CD4-positive, alpha-beta T cell treated with Interleukin-1 beta for 1 hour (primary cell): ENCODE measurements around the gene CMSS1.

Source experiments
- DNase-seq, 2 donors: peaks; one replicate each; pipeline ENCODE4 v3.0.0-alpha.2; 2020 to 2022

CMSS1 gene

DNA sequence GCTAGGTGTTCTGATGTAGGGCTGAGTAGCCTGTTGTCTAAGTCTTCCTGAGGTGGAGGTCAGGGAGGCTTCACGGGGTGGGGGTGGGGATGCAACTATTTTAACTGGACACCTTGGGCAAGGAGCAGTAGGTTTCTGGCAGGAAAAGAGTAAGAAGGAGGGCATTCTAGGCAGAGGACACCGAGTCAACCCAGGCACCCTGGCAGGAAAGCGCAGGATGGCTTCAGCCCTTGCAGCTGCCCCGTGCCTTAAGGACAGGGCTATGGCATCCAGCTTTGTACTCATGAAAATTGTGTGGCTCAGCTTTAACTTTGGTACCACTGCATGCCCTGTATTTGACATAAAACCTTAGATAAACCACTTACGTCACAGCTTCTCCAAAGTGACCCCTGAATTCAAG lies 303.0 kb downstream of the CMSS1 start:
- DNase-seq, result no peak

DNA sequence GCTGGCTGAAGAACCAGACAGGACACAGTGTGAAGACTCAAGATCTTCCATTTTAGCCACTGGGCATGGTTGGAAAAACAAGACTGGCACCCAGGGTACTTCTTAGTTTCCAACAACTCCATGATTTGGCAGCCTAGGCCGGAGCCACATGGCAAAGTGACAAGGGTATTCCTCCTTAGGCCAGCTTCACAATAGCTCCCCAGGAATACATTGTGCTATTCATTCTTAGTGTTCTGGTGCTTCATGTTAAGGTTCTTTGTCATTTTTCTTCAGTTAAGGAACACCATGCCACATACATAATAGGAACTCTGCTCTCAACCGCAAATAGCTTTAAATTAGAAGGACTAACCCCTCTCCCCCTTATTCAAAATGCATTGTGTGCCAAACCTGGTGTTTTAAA lies 304.7 kb downstream of the CMSS1 start:
- DNase-seq, result no peak

GRCh38 chr3:100123112-100123511 lies 305.4 kb downstream of the CMSS1 start:
- no peak for DNase-seq

DNA sequence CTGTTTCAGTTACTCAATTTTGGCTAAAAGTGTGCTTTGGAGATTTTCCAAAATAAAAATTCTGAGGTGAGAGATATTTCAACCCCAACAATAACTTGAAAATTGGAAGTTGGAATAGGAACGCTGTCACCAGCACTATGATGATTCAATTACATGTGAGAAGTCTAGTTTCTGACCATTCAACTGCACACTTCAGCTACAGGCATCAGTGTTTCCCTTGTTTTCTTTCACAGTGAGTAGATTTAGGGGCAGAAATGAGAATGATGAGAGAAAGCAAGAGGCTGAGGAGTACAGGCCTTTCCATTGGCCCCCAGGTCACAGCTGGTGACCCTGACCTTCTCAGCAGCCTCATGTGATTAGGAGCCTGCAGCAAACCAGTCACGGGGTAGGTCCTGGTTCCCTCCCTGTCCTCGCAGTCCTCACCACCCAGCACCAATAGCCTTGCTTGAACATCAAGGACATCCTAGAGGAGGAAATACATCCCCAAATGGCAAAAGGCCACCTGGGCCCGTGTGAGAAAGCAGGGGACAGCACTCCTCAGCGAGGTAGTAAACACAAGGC lies 306.6 kb downstream of the CMSS1 start:
- no peak for DNase-seq

GRCh38 chr3:100125161-100125938 lies 307.7 kb downstream of the CMSS1 start:
- DNase-seq, result no peak

DNA sequence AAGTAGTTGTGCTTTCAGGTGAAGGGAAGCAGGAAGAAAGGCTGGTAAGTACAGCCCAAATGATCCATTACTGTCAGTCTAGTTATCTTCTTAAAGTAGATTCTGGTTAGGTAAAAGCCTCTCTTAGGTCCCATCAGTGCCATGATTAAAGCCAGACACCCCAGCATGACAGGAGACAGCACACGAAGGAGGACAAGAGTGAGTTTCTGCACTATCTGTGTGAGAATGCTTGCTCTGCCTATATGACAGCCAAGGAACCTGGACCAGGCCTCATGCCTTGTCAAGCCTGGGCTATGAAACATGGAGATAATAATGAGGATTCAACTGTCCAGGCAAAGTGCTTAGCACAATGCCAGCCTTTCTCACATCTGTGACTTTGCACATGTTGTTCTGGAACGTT lies 310.1 kb downstream of the CMSS1 start:
- DNase-seq, result no peak

GRCh38 chr3:100128565-100128964 lies 310.9 kb downstream of the CMSS1 start:
- no peak for DNase-seq

DNA sequence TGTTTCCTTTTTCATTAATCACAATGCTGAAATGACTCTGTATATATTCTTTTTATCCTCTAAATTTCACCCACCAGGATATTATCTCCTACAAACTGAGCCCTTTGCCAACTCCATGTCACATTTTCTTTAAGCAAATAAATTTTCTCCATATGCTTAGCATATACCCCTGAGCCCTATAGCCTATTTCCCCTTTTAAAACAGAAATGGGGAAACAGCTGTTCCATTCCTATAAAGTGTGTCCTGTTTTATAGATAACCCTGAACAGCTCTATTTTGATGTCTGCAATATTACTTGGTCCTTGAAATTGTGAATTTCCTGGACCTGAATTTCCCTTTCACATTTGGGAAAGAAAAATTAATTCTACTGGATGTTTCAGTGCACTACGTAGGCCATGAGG lies 312.3 kb downstream of the CMSS1 start:
- no peak for DNase-seq

GRCh38 chr3:100131241-100131640 lies 313.6 kb downstream of the CMSS1 start:
- no peak for DNase-seq

DNA sequence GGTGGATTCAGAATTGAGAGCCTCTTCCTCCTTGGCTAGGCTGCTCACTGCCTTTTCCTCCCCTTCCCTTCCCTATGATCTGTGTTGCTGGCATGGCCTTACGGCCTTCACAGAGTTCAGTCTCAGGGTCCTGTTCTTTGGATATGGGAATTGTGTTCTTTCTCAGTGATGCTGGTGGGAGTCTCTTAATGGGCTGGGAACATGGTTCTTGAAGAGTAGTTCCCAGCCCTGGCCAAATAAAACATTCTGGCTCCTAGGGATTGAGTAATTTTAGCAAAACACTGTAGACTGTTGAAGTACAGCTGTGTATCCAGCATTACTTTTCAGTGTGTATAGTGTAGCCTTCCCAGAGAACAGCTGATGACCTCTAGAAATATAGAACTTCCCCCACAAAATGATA lies 319.3 kb downstream of the CMSS1 start:
- DNase-seq, result no peak

DNA sequence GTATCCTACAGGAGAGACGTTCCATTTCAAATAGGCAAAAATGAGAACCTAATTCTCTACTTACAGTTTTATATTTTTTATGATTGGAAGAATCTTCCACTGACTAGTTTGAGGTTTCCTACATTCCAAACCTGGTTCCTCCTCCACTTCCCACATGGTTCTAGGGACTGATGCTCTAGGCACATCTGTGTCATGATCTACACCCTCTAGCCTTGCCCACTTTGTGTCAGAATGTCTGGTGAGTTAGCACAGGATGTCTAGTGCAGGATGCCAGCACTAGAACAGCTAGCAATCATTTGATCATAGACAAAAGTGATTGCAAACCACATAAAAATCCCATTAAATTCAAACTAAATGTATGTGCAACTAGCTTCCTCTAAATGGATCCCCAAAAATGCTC lies 323.3 kb downstream of the CMSS1 start:
- DNase-seq, result no peak

- no peak for DNase-seq
Measured at GRCh38 chr3:100141586-100141985, 323.9 kb downstream of the CMSS1 start.

DNA sequence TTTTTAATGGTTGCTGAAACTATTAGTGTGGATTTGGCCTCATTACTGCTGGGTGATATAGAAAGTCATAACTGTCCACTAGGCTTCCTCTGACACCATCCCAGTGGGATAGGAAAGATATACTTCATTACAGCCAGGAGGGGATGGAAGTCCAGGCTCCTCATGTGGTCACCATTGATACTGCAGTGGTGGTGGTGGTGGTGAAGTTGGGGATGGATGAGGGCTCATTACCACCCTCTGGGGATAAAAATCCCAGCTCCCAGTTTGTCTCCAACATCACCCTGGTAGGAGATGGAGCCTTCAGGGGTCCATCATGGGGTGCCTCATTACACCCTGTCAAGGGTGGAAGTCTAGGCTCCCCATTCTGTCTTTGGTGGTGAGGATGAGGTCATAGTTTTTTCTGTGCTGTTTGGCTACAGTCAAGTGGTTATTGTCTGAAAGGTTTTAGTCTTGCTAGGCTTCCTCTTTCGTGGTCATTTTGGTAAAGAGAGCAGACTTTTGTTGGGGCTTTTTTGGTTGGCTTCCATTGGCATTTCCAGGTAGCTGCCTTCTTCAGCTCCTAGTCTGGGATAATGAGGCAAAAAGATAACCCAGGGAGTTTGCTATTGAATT lies 326.7 kb downstream of the CMSS1 start:
- no peak for DNase-seq

DNA sequence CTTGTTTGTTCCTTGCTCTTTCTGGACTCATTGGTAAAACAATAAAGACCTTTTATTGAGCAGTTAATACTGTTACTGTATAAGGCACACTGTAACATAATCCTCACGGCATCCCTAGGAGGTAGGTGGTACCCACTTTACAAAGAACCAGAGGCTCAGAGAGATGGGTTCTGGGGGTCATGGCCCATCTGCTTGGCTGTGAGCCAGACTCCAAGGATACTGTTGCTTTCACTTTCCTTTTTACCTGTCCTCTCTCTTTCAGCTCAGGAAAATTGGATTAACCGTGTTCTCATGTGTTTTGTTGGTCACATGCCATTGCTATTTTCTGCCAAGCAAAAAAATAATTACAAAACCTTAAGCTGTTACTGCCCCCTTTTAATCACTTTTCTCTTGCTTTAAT lies 331.5 kb downstream of the CMSS1 start:
- no peak for DNase-seq

DNA sequence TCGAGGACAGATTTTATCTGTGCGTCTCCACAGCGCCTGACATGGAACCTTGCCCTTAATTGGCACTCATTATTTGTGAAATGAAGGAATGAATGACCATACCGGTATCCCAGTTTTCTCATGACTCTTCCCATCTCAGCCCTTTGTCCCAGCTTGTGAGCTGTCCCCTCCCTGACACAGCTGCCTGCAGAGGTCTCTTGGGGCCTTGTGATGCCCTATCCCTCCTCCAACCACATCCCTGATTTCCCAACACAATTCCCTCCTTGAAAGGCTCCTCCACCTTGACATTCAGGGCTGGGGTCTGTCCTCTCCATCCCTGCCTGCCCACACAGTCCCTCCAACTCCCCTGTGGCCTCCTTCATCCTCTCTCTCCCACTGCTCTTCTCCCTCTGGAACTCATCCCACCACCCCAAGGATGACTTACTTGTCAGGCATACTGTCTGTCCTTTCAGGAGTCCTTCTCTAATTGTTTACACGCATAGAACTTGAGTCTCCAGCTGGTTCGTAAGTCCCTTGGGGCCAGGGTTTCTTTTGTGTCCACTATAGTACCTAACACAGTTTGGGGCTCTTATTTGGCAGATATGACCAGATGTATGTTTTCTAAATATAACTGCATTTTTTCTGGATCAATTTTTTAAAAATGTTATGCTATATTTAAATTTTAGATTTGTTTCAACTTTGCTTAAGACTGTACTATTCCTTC lies 332.2 kb downstream of the CMSS1 start:
- no peak for DNase-seq

DNA sequence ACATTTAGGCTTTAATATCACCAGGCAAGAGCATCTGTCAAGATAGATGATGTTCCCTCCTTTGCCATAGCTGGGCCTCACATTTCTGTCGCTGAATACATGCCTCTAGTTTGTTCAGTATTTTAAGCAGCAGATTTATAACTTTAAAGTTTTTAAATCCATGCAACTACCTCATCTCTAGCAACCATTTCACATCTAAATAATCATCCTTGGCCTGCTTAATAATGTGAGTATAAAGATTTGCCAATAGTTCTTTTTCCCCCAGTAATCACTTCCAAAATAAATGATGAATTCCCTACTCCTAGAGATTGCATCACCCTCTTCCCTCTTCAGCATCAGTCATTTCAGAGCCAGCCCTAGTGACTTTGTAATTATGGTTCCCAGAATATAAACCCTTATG lies 332.8 kb downstream of the CMSS1 start:
- DNase-seq, result no peak

GRCh38 chr3:100151024-100151707 lies 333.5 kb downstream of the CMSS1 start:
- no peak for DNase-seq

DNA sequence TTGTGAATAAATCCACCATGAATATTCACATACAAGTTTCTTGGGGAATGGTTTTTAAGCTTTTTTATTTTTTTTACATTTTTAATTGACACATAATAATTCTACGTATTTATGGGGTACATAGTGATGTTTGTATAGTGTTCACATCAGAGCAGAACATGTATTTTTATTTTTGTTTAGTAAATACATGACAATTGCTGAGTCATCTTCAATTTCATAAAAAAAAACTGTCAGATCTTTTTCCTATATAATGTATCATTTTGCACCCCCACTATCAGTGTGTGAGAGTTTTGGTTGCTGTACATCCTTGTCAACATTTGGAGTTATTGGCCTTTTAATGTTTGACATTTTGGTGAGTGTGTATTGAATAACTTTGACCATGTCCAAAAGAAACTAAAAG lies 336.5 kb downstream of the CMSS1 start:
- DNase-seq, result no peak

GRCh38 chr3:100155128-100155527 lies 337.5 kb downstream of the CMSS1 start:
- no peak for DNase-seq

DNA sequence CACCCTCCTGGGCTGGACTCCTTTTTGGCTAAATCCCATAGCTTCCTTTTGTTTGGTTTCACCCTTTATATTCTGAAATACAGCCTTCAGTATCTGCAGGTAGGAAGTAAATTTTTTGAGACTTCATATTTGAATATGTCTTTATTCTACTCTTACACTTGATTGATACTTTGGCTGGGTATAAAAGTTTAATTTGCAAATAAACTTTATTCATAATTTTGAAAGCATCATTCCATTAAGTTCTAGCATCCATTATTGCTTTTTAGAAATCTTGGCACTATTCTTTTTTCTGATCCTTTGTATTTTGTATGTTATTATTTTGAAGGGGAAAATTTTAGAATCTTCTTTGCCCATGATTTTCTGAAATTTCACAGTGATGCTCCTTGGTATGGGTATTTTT lies 337.9 kb downstream of the CMSS1 start:
- DNase-seq, result no peak

GRCh38 chr3:100157685-100158084 lies 340.0 kb downstream of the CMSS1 start:
- no peak for DNase-seq

DNA sequence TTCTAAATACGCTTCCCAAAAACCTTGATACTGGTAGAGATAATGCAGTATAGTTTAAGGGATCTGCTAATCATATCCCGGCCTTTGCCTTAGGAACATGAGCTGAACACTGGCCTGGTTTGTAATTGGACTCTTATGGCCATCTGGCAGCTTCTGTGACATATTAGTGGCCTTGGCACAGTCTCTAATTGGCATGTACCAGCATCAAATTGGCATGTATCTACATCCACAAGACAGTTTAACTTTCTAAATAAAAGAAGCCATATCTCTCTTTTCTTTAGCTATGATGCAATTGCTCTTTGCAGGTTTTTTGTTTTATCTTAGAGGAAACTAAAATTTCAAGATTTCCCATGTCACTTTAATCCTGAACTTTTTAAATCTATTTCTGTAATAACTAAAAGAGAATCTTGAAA lies 341.3 kb downstream of the CMSS1 start:
- no peak for DNase-seq
